ENCODE results near the gene ADAMTS3. TPM values are rescaled to one million over a fixed set of nuclear protein-coding genes. Genes with fewer than 3 reads are reported as not detected.
A peak's percentile ranks its signal among the peaks of the same experiment; 100 is the strongest.

Gene ADAMTS3
- total RNA-seq, 1 donor from 2014 or later: 2.7 TPM

DNA sequence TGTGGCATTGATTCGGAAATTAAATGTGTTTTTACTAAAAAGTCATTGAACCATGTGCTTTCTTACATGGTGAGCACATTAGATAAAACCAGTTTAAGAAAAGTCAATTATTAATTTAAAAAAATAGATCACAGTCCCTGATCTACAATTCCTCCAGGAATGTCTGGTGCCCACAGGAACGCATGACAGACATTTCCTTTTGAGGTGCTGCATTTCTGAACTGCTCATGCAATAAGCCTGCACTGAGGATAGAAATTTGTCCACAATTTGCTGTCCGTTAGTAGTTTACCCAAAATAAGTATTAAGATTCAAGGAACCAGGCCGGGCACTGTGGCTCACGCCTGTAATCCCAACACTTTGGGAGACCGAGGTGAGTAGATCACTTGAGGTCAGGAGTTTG lies 8.2 kb upstream of the ADAMTS3 start:
- no peaks in the 10 kb centered on the region for H3K9me3 ChIP-seq
- DNase-seq (ENCODE audit: extremely low spot score in 2 of 2): no peak
- TF ChIP-seq POLR2AphosphoS5 (IDR thresholded peaks at IDR 0.05; ENCODE audit: insufficient read depth in 1 of 2, low read depth in 1 of 2) (no peak), POLR2A (IDR thresholded peaks at IDR 0.05) (no peak)
- TF ChIP-seq, protein P1, sequence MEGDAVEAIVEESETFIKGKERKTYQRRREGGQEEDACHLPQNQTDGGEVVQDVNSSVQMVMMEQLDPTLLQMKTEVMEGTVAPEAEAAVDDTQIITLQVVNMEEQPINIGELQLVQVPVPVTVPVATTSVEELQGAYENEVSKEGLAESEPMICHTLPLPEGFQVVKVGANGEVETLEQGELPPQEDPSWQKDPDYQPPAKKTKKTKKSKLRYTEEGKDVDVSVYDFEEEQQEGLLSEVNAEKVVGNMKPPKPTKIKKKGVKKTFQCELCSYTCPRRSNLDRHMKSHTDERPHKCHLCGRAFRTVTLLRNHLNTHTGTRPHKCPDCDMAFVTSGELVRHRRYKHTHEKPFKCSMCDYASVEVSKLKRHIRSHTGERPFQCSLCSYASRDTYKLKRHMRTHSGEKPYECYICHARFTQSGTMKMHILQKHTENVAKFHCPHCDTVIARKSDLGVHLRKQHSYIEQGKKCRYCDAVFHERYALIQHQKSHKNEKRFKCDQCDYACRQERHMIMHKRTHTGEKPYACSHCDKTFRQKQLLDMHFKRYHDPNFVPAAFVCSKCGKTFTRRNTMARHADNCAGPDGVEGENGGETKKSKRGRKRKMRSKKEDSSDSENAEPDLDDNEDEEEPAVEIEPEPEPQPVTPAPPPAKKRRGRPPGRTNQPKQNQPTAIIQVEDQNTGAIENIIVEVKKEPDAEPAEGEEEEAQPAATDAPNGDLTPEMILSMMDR (IDR thresholded peaks at IDR 0.05): no peak
- intact Hi-C loops (cut with DNase I): no loop called here
- H3K27ac ChIP-seq: no peak overlapping the region
- no peaks in the 10 kb centered on the region for H3K27me3 ChIP-seq
- no peak overlapping the region for H3K4me3 ChIP-seq
- no peaks in the 10 kb centered on the region for H3K4me1 ChIP-seq
- H3K36me3 ChIP-seq: no peaks in the 10 kb centered on the region

DNA sequence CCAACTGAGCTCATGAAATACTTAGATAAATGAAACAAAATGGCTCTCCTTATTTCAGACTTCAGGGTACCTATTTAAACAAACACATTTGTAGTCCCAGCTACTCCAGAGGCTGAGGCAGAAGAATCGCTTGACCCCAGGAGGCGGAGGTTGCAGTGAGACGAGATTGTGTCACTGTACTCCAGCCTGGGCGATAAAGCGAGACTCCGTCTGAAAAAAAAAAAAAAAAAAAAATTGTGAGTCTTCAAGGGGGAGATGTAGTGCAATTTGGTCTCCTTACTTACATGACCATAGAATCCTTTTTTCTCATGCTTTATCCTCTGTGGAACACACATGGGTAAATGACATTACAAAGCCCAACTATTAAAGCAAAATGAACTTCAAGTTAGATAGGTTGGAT lies 2.3 kb upstream of the ADAMTS3 start:
- H3K36me3 ChIP-seq: no peaks in the 10 kb centered on the region
- H3K27ac ChIP-seq: no peak overlapping the region
- no peaks in the 10 kb centered on the region for H3K9me3 ChIP-seq
- intact Hi-C loops (cut with DNase I): no loop called here
- TF ChIP-seq POLR2A (IDR thresholded peaks at IDR 0.05) (no peak), POLR2AphosphoS5 (IDR thresholded peaks at IDR 0.05; ENCODE audit: insufficient read depth in 1 of 2, low read depth in 1 of 2) (no peak)
- TF ChIP-seq, protein P1 (IDR thresholded peaks at IDR 0.05): no peak
- peaks cover 19% of the 10 kb centered on the region for H3K4me1 ChIP-seq
- no peak overlapping the region for H3K4me3 ChIP-seq
- no peaks in the 10 kb centered on the region for H3K27me3 ChIP-seq
- DNase-seq (ENCODE audit: extremely low spot score in 2 of 2): no peak

DNA sequence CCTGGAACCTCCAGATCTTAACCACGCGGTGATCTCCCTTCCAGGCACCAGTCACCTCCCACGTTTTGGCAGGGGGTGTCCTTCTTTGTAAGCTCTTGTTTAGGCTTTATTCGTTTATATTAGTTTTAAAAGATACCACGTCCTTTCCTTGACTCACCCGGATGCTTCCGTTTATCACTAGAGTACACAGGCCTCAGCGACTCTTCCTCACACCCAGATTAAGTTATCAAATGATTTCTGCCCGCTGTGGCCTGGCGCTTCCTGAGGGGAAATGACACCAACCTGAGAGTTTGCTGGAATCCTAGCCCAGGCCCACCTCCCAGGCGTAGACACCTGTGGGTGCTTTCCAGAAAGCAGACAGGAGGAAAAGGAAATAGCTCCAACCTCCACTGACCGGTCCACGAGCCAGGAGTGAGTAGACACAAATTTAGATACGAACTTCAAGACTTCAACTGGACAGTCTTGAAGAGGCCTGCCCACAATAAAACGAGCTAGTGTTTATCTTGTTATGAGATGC lies 756 bp upstream of the ADAMTS3 start:
- H3K27ac ChIP-seq: peak overlapping the region; percentile 77

DNA sequence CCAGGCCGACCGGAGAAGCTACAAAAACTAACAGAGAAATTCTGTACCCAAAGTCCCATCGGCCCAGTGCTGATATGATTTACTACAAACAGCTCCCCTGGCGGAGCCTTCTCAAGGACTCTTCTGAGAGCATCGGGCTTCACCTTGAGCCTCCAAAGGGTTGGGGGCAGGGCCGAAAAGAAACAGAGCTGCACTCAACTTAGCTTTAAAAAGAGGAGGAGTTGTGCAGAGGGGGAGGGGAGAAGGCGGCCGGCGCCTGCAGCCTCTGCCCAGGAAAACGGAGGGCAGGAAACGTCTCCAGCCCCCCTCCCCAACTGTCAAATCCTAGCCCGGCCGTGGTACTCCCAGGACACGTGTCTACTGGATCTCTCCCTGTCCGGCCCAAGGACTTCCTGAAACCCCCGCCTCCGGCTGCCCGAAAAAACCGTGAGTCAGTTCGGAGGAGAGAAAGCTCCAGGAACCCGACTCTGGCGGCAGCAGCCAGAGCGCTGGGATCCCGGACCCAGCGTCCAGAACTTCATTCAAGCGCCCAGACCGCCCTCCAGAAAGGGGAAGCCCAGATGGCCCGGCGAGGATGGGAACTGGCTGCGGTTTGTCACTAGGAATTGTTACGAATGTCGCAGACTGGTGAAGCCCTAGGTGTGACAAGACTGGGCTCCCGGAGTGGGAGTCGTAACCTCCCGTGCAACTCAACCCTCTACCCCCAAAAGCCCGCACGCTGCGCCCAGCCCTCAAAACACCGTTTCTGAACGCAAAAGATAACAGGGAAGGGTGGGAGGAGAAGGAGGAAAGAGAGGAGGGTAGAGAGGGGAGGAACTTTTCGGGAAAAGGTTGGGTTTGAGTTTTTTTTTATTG lies 973 bp downstream of the ADAMTS3 start:
- Histone ChIP-seq H3K36me3 (no peaks in the 10 kb centered on the region), H3K4me3 (peak overlapping the region; percentile 50 to 64), H3K4me1 (peaks cover 19% of the 10 kb centered on the region), H3K9me3 (no peaks in the 10 kb centered on the region), H3K27ac (peak overlapping the region; percentile 77), H3K27me3 (no peaks in the 10 kb centered on the region)
- intact Hi-C loops (cut with DNase I): no loop called here
- TF ChIP-seq POLR2AphosphoS5 (IDR thresholded peaks at IDR 0.05; ENCODE audit: insufficient read depth in 1 of 2, low read depth in 1 of 2) (peak in 1 of 2 donors; percentile 28), POLR2A (IDR thresholded peaks at IDR 0.05) (no peak)
- peak in 1 of 2 donors; percentile 90 for DNase-seq (ENCODE audit: extremely low spot score in 2 of 2)

More for the DNA sequence above, 756 bp upstream of the ADAMTS3 start:
- Histone ChIP-seq H3K27me3 (no peaks in the 10 kb centered on the region), H3K9me3 (no peaks in the 10 kb centered on the region), H3K4me3 (peak overlapping the region; percentile 50 to 64), H3K36me3 (no peaks in the 10 kb centered on the region), H3K4me1 (peaks cover 19% of the 10 kb centered on the region)
- TF ChIP-seq, protein P1 (IDR thresholded peaks at IDR 0.05): no peak
- TF ChIP-seq POLR2AphosphoS5 (IDR thresholded peaks at IDR 0.05; ENCODE audit: insufficient read depth in 1 of 2, low read depth in 1 of 2) (no peak), POLR2A (IDR thresholded peaks at IDR 0.05) (no peak)
- intact Hi-C loops (cut with DNase I): no loop called here
- DNase-seq (ENCODE audit: extremely low spot score in 2 of 2): peak in 1 of 2 donors; percentile 87

DNA sequence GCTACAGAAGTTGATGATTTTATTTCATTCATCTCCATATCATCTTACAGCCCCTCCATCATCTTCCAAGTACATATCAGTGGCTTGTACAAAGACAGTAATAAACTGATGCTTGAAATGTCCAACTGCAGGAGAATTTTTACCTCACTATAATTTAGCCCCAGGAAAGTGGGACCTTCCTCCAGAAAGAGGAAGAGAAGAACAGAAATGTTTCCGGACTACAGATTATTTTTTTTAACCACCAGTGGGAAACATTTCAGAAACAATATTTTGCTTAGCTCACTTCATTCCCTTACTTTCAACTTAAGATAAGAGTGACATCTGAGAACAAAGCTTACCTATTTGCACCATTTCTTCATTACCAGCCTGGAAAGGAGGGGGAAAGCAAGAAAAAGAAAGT lies 2.0 kb downstream of the ADAMTS3 start:
- no peaks in the 10 kb centered on the region for H3K36me3 ChIP-seq
- intact Hi-C loops (cut with DNase I): no loop called here
- no peak for DNase-seq (ENCODE audit: extremely low spot score in 2 of 2)
- TF ChIP-seq POLR2A (IDR thresholded peaks at IDR 0.05) (no peak), POLR2AphosphoS5 (IDR thresholded peaks at IDR 0.05; ENCODE audit: insufficient read depth in 1 of 2, low read depth in 1 of 2) (no peak)
- TF ChIP-seq, protein P1 (IDR thresholded peaks at IDR 0.05): no peak
- H3K4me3 ChIP-seq: peak overlapping the region in 1 of 2 donors; percentile 50
- H3K27me3 ChIP-seq: no peaks in the 10 kb centered on the region
- H3K9me3 ChIP-seq: no peaks in the 10 kb centered on the region
- H3K27ac ChIP-seq: no peak overlapping the region
- peaks cover 19% of the 10 kb centered on the region for H3K4me1 ChIP-seq
